Thyroid gland (tissue), 4 donors: Measurements from ENCODE around the gene GRAMD1A. TPM values are rescaled to one million over a fixed set of nuclear protein-coding genes. Genes with fewer than 3 reads are reported as not detected.
A peak's percentile ranks its signal among the peaks of the same experiment; 100 is the strongest.
"Not testable (repeated sequence)": the region's sequence is repeated elsewhere in the genome, so short reads cannot be mapped to it uniquely, and the experiment has no call there.

Source experiments
- DNase-seq, 2 donors: peaks; one replicate each; pipeline ENCODE4 v3.0.0-alpha.2; 2019
- H3K27ac ChIP-seq, 3 donors: fragments of 200-600 bp; sonication (generic); 1 replicate in 2 of 3; 2 replicates in 1 of 3; pipeline ENCODE4 v1.5.1; 2016 to 2019; ENCODE audit warnings: mild to moderate bottlenecking in 1 of 3, moderate library complexity in 1 of 3
- H3K27me3 ChIP-seq: fragments of 200-600 bp; sonication (generic); one replicate; pipeline ENCODE4 v1.5.1; 2019
- H3K36me3 ChIP-seq, 2 donors: fragments of 200-600 bp; sonication (generic); one replicate each; pipeline ENCODE4 v1.5.1; 2016 to 2019
- H3K4me1 ChIP-seq, 2 donors: fragments of 200-600 bp; sonication (generic); one replicate each; pipeline ENCODE4 v1.5.1; 2017 to 2019
- H3K4me3 ChIP-seq, 3 donors: fragments of 200-600 bp; sonication (generic); replicated peaks in 1 of 3; 1 replicate in 2 of 3; 2 replicates in 1 of 3; pipeline ENCODE4 v1.5.1; 2016; ENCODE audit warnings: mild to moderate bottlenecking in 1 of 3
- H3K9me3 ChIP-seq: fragments of 200-600 bp; sonication (generic); one replicate; pipeline ENCODE4 v1.5.1; 2017
- CTCF ChIP-seq, 6 experiments: fragments of 200-600 bp in 3 of 6; fragments of 450-650 bp in 3 of 6; sonication (generic) in 3 of 6; IDR thresholded peaks; one replicate each; pipeline ENCODE4 v1.5.1; 2016 to 2019; ENCODE audit warnings: antibody characterized with exemption in 6 of 6, mild to moderate bottlenecking in 2 of 6, inconsistent platforms in 1 of 6, moderate library complexity in 1 of 6
- POLR2A ChIP-seq, 2 donors: fragments of 450-650 bp; IDR thresholded peaks; one replicate each; pipeline ENCODE4 v1.6.1; 2017; ENCODE audit warnings: antibody characterized with exemption in 2 of 2, mild to moderate bottlenecking in 2 of 2, moderate library complexity in 1 of 2
- WGBS, 2 donors: methylation state at CpG; one replicate each; pipeline ENCODE4 v1.1.5; 2017; 5-methylcytosine and 5-hydroxymethylcytosine counted together
- intact Hi-C: fragments of 100-400 bp; cut with DNase I; formaldehyde crosslinking; loops from one replicate; pipeline ENCODE4 v1.15.1; 2023
- total RNA-seq, 4 donors: library from RNA; depleted of rRNA; stranded (reverse); fragments of >200 nt; gene quantifications; one replicate each; pipeline ENCODE4 v1.2.3, GENCODE V29; 2016

The GRAMD1A gene
- total RNA-seq, 4 donors from 2014 or later = 33.4 to 57.5 (median 47.0) TPM

GRCh38 chr19:34962687-34963572, 37.2 kb upstream of the GRAMD1A start:
- Histone ChIP-seq H3K4me1 (peaks cover 12 to 15% of the 10 kb centered on the region in 2 donors), H3K27me3 (no peaks in the 10 kb centered on the region), H3K4me3 (peak overlapping the region; percentile 68 to 80 (median 73)), H3K36me3 (peaks cover 25 to 27% of the 10 kb centered on the region in 2 donors), H3K27ac (peak overlapping the region in 2 of 3 donors; percentile 48 to 53), H3K9me3 (no peaks in the 10 kb centered on the region)
- DNase-seq = no peak
- intact Hi-C loops = no loop called here
- TF ChIP-seq POLR2A (IDR thresholded peaks at IDR 0.05) (no peak), CTCF (IDR thresholded peaks at IDR 0.05) (no peak)
- 36 to 42% methylated on average over 14 of the region's 14 CpGs for WGBS, 2 donors

DNA sequence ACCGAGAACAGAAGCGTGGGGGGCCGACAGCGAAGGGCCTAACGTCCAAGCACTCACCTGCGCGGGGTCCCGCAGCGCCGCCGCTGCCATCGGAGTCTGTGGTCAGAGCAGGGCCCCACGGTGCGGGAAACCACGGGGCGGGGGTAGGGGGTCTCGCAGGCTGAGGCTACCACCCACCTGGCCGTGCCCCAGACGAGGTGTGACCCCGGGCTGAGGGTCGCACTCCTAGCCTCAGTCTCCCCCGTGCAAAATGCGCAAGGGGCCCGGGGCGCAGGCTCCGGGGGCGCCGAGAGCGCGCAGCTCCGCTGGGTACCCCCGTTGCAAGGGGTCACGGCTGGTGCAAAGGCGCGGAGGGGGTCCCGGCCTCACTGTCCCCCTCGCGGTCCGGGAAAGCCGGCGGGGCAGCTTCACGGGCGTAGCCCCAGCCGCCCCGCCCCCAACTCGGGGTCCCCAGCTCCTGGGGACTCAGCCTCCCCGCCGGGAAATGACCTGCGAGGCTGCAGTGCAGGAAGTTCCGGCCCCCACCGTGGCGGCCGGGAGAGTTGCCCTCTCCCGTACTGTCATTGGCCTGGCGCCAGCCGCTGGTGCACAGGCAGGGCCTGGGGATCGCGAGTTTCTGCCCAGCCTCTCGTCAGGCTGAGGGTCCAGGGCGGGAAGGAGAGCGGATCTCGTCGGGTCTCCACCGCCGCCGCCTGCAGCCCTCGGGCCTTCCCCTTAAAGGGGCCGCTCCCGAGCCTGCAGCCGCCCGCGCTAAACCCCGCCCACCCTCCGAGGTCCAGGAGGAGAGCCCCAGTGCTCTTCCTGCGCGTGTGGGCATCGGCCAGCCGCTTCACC, 36.3 kb upstream of the GRAMD1A start, which contains the start of gene ZNF792:
Gene ZNF792, minus strand, starts transcription at position 657 of the 834 bp plus-strand sequence. Its CDS starts 567 bp downstream, at position 90.
- H3K27me3 ChIP-seq = no peaks in the 10 kb centered on the region
- H3K4me3 ChIP-seq = peak within 1 kb of the TSS; percentile 68 to 80 (median 73)
- H3K4me1 ChIP-seq = peaks cover 12 to 15% of the 10 kb centered on the region in 2 donors
- intact Hi-C loops = no loop called here
- TF ChIP-seq CTCF (IDR thresholded peaks at IDR 0.05) (no peak), POLR2A (IDR thresholded peaks at IDR 0.05) (peak in 1 of 2 donors; percentile 32)
- WGBS, 2 donors = 0 to 1% methylated on average over 16 to 19 of the region's 78 CpGs
- H3K9me3 ChIP-seq = no peaks in the 10 kb centered on the region
- peak within 1 kb of the TSS in 2 of 3 donors; percentile 48 to 53 for H3K27ac ChIP-seq
- peak; percentile 61 to 64 for DNase-seq
- H3K36me3 ChIP-seq = peaks cover 16 to 18% of the 10 kb centered on the region in 2 donors

GRCh38 chr19:34964598-34964997, 35.5 kb upstream of the GRAMD1A start:
- DNase-seq = no peak
- Histone ChIP-seq H3K9me3 (no peaks in the 10 kb centered on the region), H3K4me1 (peaks cover 12 to 15% of the 10 kb centered on the region in 2 donors), H3K27me3 (no peaks in the 10 kb centered on the region), H3K4me3 (no peak overlapping the region), H3K27ac (no peak overlapping the region), H3K36me3 (peaks cover 8 to 10% of the 10 kb centered on the region in 2 donors)
- WGBS, 2 donors = 43 to 47% methylated on average over 6 of the region's 6 CpGs
- TF ChIP-seq CTCF (IDR thresholded peaks at IDR 0.05) (no peak), POLR2A (IDR thresholded peaks at IDR 0.05) (no peak)
- intact Hi-C loops = no loop called here

- H3K36me3 ChIP-seq, H3K9me3 ChIP-seq, H3K4me3 ChIP-seq, H3K27ac ChIP-seq, intact Hi-C loops, DNase-seq, H3K27me3 ChIP-seq: not testable (repeated sequence)
- peaks cover 12 to 15% of the 10 kb centered on the region in 2 donors for H3K4me1 ChIP-seq
- 69 to 76% methylated on average over 5 of the region's 5 CpGs for WGBS, 2 donors
These were observed 34.6 kb upstream of the GRAMD1A start for GRCh38 chr19:34965505-34965904.

- no peak for DNase-seq
- TF ChIP-seq CTCF (IDR thresholded peaks at IDR 0.05) (no peak), POLR2A (IDR thresholded peaks at IDR 0.05) (no peak)
- Histone ChIP-seq H3K4me3 (no peak overlapping the region), H3K36me3 (no peaks in the 10 kb centered on the region), H3K27ac (no peak overlapping the region), H3K4me1 (peaks cover 5 to 7% of the 10 kb centered on the region in 2 donors), H3K27me3 (no peaks in the 10 kb centered on the region), H3K9me3 (no peaks in the 10 kb centered on the region)
- intact Hi-C loops = no loop called here
- 83 to 84% methylated on average over 6 of the region's 6 CpGs for WGBS, 2 donors
These were observed 32.6 kb upstream of the GRAMD1A start for GRCh38 chr19:34967551-34967950.
